HG03159 (cell line): ENCODE results near the gene STX7.

Source experiments
- ATAC-seq: cut with Tn5 transposase; IDR thresholded peaks from one replicate; pipeline ENCODE4 v1.9.1; 2021; ENCODE audit warnings: mild to moderate bottlenecking, moderate library complexity; ENCODE audit not compliant: unreplicated experiment

The STX7 gene

DNA sequence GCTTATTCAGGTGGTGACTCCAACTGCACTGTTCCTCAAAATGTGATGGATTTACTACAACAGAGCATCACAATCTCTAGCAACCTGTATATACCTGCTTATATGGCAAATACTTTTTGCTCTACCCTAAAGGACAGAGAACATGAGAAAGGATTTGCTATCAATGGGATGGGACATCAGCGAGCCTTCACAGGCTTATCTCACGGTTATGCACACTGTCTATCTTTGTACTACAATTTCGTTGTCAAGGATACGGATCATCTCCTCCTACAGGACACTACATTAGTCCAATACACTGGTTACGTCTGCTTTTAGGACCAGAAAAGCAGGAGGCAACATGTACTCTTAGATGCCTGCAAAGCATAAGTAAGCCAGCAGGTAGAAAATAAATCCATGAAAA, 34.2 kb downstream of the STX7 start:
- no peak for ATAC-seq

- no peak for ATAC-seq
Observed at GRCh38 chr6:132478266-132478665, 34.6 kb downstream of the STX7 start.

DNA sequence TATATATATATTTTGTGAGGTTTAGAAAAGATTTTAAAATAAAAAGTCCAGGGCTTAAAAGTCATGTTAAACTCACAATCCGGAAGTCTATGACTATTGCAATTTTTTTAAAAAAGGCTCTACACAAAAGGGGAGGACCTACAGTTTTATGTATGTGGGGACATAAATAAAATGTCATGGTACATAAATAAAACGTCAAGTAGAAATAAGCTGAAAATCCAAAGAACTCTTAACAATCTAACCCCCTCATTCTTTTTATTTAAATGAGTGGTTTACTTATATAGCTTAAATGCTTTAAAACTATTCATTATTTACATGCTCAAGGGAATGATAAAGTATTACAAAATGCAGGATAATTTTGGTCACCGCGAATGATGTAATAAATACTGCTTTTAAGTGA, 36.2 kb downstream of the STX7 start:
- no peak for ATAC-seq

DNA sequence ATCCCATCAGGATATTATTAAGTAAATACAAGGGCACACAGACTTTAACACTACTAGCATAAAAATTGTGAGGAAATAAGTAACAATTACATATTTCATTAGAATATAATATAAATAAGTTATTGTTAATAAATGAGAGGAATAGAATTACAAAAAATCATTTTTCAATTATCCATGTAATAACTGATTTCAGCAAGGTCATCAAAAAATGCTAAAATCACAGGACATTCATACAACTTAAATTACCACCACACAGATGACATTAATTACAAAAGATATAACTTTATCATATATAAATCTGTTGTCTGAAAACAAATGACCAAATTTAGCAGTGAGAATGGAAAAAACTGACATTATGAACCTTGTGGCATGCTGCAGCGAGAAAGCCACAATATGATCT, 37.0 kb downstream of the STX7 start:
- ATAC-seq, result no peak

DNA sequence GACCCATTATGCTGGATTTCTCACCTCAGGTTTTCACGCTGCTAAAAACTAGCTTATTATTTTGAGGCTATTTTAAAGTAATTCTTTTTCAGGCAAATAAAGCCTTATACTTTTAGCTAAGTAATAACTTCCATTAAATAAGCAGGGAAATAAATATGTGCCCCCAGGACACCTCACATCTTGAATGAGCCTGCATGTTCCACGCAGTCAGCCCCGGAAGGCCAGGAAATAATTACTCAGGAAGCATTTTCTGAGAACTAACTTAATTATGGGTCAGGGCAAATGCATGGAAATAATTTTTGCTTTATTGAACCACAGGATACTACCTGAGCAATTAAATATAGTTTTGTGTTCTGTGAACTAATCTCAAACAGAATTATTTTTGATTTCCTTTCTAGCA, 41.1 kb downstream of the STX7 start:
- no peak for ATAC-seq

DNA sequence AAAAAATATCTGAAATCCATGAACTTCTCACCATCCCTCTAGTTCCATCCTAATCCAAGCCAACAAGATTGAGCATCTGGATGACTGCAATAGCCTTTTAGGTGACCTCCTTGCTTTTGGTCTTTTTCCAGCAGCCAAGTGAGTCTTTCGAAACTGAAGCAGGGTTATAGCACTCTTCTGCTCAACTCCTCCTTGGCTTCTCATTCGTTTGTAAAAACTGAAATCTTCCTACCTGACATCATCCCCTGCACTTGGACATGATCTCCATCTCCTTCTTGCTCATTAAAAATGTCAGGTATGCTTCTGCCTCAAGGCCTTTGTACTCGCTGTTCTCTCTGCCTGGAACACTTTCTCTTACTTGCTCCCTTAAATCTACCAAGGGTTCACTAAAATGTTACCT, 46.0 kb downstream of the STX7 start:
- no peak for ATAC-seq

GRCh38 chr6:132465530-132466485, 47.1 kb downstream of the STX7 start:
- ATAC-seq, result peak; percentile 94

GRCh38 chr6:132464538-132465256, 48.2 kb downstream of the STX7 start:
- ATAC-seq, result no peak

GRCh38 chr6:132461958-132462357, 51.0 kb downstream of the STX7 start:
- ATAC-seq, result no peak

DNA sequence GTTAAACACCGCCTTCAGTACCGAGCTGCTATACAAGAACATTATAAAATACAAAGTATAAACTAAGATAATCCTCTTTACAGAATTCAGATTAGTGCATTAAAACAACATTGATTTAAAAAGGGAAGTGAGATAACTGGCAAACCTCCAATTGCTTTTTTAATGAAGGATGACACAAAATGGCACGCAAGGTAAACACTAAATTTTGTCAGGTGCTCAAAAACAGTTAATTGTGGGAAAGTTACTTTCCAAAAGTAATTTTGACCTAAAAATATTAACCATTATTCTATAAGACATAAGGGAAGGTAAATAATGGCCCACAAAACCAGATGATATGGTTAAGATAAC, 53.3 kb downstream of the STX7 start:
- no peak for ATAC-seq

GRCh38 chr6:132458887-132459604, 53.9 kb downstream of the STX7 start:
- no peak for ATAC-seq

GRCh38 chr6:132456700-132457143, 56.2 kb downstream of the STX7 start:
- peak; percentile 80 for ATAC-seq

DNA sequence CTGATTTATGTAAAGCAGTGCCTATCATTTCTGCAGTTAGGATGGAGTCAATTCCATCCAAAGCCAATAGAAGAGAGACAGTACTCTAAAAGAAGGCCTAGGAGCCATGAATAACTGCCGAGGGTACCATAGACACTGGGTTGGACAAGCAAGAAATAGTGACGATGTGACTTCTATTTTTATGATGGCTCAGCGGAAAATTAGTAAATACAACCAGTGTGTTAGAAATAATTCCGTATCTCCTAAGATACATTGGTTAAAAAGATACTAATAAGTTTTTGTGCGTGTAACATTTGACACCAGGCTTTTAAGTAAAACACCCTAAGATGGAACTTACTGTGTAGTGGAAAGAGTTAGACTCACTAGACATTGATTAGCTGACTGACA, 66.1 kb downstream of the STX7 start:
- no peak for ATAC-seq

- no peak for ATAC-seq
Observed at GRCh38 chr6:132446141-132446854, 66.6 kb downstream of the STX7 start.

GRCh38 chr6:132445201-132445951, 67.5 kb downstream of the STX7 start:
- no peak for ATAC-seq

GRCh38 chr6:132443206-132443605, 69.7 kb downstream of the STX7 start:
- no peak for ATAC-seq

- no peak for ATAC-seq
Observed at GRCh38 chr6:132430110-132430509, 82.8 kb downstream of the STX7 start.

DNA sequence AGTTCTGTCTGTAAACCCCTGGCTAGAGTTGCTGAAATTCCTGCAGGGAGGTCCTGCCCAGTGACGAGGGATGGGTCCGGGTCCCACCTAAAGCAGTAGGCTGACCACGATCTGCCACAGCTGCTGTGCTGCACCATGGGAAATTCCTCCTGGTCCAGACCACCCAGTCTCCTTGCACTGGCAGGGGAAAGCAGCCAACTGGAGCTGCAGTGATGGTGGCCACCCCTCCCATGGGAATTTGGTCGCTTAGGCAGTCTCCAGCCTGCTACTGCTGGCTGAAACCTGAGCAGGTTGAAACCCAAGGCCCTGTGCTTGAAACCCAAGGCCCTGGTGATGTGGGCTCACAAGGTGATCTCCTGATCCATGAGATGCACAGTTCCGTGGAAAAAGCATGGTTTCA, 87.7 kb downstream of the STX7 start:
- no peak for ATAC-seq

DNA sequence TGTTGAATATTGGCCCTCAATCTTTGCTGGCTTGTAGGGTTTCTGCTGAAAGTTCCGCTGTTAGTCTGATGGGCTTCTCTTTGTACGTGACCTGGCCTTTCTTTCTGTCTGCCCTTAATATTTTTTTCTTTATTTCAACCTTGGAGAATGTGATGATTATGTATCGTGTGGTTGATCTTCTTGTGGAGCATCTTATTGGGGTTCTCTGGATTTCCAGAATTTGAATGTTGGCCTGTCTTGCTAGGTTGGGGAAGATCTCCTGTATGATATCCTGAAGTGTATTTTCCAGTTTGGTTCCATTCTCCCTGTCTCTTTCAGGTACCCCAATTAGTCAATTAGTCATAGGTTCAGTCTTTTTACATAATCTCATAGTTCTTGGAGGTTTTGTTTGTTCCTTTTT, 89.1 kb downstream of the STX7 start:
- ATAC-seq, result no peak
